K562 (cell line): ENCODE results near the gene XKR7. TPM values are rescaled to one million over a fixed set of nuclear protein-coding genes. Genes with fewer than 3 reads are reported as not detected.

Source experiments
- DMBX1 ChIP-seq: fragments of 250-450 bp; sonication (Bioruptor Pico); IDR thresholded peaks from 2 replicates; pipeline ENCODE4 v1.8.0; 2022; ENCODE audit warnings: inconsistent platforms, mild to moderate bottlenecking, moderate library complexity, borderline replicate concordance
- HDAC2 ChIP-seq: fragments of 450-650 bp; IDR thresholded peaks from 2 replicates; pipeline ENCODE4 v1.6.1; 2016; ENCODE audit warnings: mild to moderate bottlenecking
- MXD1 ChIP-seq: fragments of 250-450 bp; sonication (Bioruptor Pico); IDR thresholded peaks from 2 replicates; pipeline ENCODE4 v1.8.0; 2021; ENCODE audit warnings: borderline replicate concordance, mild to moderate bottlenecking, moderate library complexity; ENCODE audit not compliant: poor library complexity, severe bottlenecking
- ZNF407 ChIP-seq: fragments of 450-650 bp; IDR thresholded peaks from 2 replicates; pipeline ENCODE4 v1.6.1; 2016; ENCODE audit warnings: low read depth
- polyA plus RNA-seq, 8 experiments: library from polyadenylated mRNA; depleted of rRNA in 4 of 8; stranded (reverse) in 5 of 8; unstranded in 3 of 8; fragments of >200 nt; fragmentation: Nextera tagmentation in 2 of 8; fragmentation: Illumina TruSeq in 1 of 8; extraction: Ambion mirVana in 2 of 8; extraction: Trizol in 1 of 8; gene quantifications; 2 replicates each; pipeline versions ENCODE4 v1.2.1 to v1.2.3, GENCODE V29; 2011 to 2014; ENCODE audit warnings: inconsistent platforms in 1 of 8, missing spikeins in 1 of 8
- total RNA-seq, 7 experiments: library from RNA; depleted of rRNA in 6 of 7; stranded (reverse); fragments of >200 nt in 6 of 7; fragmentation: Illumina TruSeq in 2 of 7; extraction: Trizol in 2 of 7; gene quantifications; 2 replicates each; pipeline versions ENCODE4 v1.2.1 to v1.2.3, GENCODE V29; 2011 to 2021; ENCODE audit warnings: low replicate concordance in 1 of 7

The XKR7 gene
- total and polyA plus RNA-seq, 9 of the 15 experiments (the other 6 are each of a cell fraction or from before 2014, with no cell fraction given), result 0.02 TPM; not detected in 8

GRCh38 chr20:32013326-32013725 lies 45.4 kb downstream of the XKR7 start (continued):
- TF ChIP-seq ZNF407 (no peak), MXD1 (CRISPR knock-in tag) (no peak), DMBX1 (no peak), HDAC2 (no peak)
